ENCODE measurements around the gene CPAMD8.

- no peak for TF ChIP-seq CTCF (IDR thresholded peaks at IDR 0.05)
- no peak for TF ChIP-seq POLR2A (IDR thresholded peaks at IDR 0.05)
Observed at GRCh38 chr19:16976446-16976845, 50.2 kb downstream of the CPAMD8 start.
